Mesothelial cell of epicardium (in vitro differentiated cells): ENCODE data around the gene SNAPC4. TPM values are rescaled to one million over a fixed set of nuclear protein-coding genes. Genes with fewer than 3 reads are reported as not detected.

Experiments
- DNase-seq, 2 experiments: peaks; one replicate each; pipeline ENCODE4 v3.0.0; 2021; ENCODE audit warnings: low spot score in 2 of 2; ENCODE audit not compliant: unreplicated experiment in 2 of 2
- H3K27ac Mint-ChIP-seq: 2 replicates; pipeline ENCODE4 v1.8.0; 2021; ENCODE audit warnings: mixed read lengths
- H3K27me3 Mint-ChIP-seq: 2 replicates; pipeline ENCODE4 v1.8.0; 2021; ENCODE audit warnings: low read depth, mixed read lengths
- H3K36me3 Mint-ChIP-seq: 2 replicates; pipeline ENCODE4 v1.8.0; 2021; ENCODE audit warnings: mixed read lengths
- H3K4me1 Mint-ChIP-seq: 2 replicates; pipeline ENCODE4 v1.8.0; 2021; ENCODE audit warnings: mixed read lengths
- H3K4me3 Mint-ChIP-seq: 2 replicates; pipeline ENCODE4 v1.8.0; 2021; ENCODE audit warnings: mild to moderate bottlenecking, moderate library complexity, mixed read lengths
- H3K9me3 Mint-ChIP-seq: 2 replicates; pipeline ENCODE4 v1.8.0; 2021; ENCODE audit warnings: mixed read lengths
- total RNA-seq: library from RNA; stranded (reverse); gene quantifications from 3 replicates; pipeline ENCODE4 v1.2.1, GENCODE V29; 2021
- TF ChIP-seq, protein P1 (sequence below): fragments of 200-600 bp; sonication (generic); IDR thresholded peaks from one replicate; pipeline ENCODE4 v1.5.0; 2021; ENCODE audit warnings: antibody characterized with exemption; ENCODE audit not compliant: unreplicated experiment

Gene SNAPC4
- total RNA-seq, 1 donor from 2014 or later = 18.2 TPM

DNA sequence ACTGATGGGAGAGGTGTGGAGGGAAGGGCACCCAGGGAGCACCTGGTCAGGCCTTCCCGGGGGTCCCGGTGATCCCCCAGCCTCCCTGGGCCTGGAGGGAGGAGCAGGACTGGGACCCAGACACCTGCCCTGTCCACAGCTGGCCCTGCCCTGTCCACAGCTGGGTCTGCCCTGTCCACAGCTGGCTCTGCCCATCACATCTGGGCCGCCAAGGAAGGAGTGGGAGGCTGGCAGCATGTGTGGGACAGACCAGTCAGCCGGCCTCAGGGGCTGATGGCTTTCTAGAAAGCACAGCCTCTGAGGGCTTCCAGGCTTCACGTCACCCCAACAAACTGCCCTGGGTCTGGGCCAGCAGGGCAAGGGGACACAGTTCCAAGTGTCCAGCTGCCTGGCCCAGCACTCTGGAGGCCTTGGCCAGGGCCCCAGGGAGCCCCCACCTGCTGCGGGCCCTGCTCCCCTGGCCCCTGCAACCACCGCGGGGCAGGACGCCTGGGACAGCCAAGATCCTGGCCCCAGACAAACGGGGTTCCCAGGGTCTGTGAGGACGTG lies 48.6 kb downstream of the SNAPC4 start:
- H3K4me3 Mint-ChIP-seq = no peak overlapping the region
- H3K9me3 Mint-ChIP-seq = no peaks in the 10 kb centered on the region
- no peak overlapping the region for H3K27ac Mint-ChIP-seq
- DNase-seq = no peak
- H3K4me1 Mint-ChIP-seq = peaks cover 11% of the 10 kb centered on the region
- TF ChIP-seq, protein P1, sequence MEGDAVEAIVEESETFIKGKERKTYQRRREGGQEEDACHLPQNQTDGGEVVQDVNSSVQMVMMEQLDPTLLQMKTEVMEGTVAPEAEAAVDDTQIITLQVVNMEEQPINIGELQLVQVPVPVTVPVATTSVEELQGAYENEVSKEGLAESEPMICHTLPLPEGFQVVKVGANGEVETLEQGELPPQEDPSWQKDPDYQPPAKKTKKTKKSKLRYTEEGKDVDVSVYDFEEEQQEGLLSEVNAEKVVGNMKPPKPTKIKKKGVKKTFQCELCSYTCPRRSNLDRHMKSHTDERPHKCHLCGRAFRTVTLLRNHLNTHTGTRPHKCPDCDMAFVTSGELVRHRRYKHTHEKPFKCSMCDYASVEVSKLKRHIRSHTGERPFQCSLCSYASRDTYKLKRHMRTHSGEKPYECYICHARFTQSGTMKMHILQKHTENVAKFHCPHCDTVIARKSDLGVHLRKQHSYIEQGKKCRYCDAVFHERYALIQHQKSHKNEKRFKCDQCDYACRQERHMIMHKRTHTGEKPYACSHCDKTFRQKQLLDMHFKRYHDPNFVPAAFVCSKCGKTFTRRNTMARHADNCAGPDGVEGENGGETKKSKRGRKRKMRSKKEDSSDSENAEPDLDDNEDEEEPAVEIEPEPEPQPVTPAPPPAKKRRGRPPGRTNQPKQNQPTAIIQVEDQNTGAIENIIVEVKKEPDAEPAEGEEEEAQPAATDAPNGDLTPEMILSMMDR = no peak
- H3K27me3 Mint-ChIP-seq = no peaks in the 10 kb centered on the region
- no peaks in the 10 kb centered on the region for H3K36me3 Mint-ChIP-seq

Other genes starting within 250 kb of the SNAPC4 start
- gene LHX3, start 195.0 kb downstream of the SNAPC4 start, total RNA-seq = not detected in 3 replicates
- gene QSOX2, start 154.4 kb downstream of the SNAPC4 start, total RNA-seq = 16.8 to 17.0 TPM (median 17.0 TPM) in 3 replicates
- 0.42 to 0.54 TPM (median 0.47 TPM) in 3 replicates for gene CCDC187, start 96.1 kb downstream of the SNAPC4 start, total RNA-seq
- 98.6 to 103 TPM (median 102 TPM) in 3 replicates for gene GPSM1, start 72.6 kb downstream of the SNAPC4 start, total RNA-seq
- gene DNLZ, start 36.4 kb downstream of the SNAPC4 start, total RNA-seq = 11.8 to 14.7 TPM (median 13.0 TPM) in 3 replicates
- gene CARD9, start 26.5 kb downstream of the SNAPC4 start, total RNA-seq = 3.6 to 4.9 TPM (median 4.0 TPM) in 3 replicates
- 67.3 to 72.1 TPM (median 71.9 TPM) in 3 replicates for gene ENTR1, start 10.4 kb upstream of the SNAPC4 start, total RNA-seq
- gene PMPCA, start 10.5 kb upstream of the SNAPC4 start, total RNA-seq = 72.2 to 74.6 TPM (median 72.7 TPM) in 3 replicates
- 22.1 to 24.6 TPM (median 23.3 TPM) in 3 replicates for gene INPP5E, start 39.7 kb upstream of the SNAPC4 start, total RNA-seq
- gene SEC16A, start 82.9 kb upstream of the SNAPC4 start, total RNA-seq = 89.9 to 92.2 TPM (median 90.2 TPM) in 3 replicates
- 104 to 107 TPM (median 104 TPM) in 3 replicates for gene NOTCH1, start 145.9 kb upstream of the SNAPC4 start, total RNA-seq